ENCODE data around the gene PNKD.

Gene PNKD, protein sequence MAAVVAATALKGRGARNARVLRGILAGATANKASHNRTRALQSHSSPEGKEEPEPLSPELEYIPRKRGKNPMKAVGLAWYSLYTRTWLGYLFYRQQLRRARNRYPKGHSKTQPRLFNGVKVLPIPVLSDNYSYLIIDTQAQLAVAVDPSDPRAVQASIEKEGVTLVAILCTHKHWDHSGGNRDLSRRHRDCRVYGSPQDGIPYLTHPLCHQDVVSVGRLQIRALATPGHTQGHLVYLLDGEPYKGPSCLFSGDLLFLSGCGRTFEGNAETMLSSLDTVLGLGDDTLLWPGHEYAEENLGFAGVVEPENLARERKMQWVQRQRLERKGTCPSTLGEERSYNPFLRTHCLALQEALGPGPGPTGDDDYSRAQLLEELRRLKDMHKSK

DNA sequence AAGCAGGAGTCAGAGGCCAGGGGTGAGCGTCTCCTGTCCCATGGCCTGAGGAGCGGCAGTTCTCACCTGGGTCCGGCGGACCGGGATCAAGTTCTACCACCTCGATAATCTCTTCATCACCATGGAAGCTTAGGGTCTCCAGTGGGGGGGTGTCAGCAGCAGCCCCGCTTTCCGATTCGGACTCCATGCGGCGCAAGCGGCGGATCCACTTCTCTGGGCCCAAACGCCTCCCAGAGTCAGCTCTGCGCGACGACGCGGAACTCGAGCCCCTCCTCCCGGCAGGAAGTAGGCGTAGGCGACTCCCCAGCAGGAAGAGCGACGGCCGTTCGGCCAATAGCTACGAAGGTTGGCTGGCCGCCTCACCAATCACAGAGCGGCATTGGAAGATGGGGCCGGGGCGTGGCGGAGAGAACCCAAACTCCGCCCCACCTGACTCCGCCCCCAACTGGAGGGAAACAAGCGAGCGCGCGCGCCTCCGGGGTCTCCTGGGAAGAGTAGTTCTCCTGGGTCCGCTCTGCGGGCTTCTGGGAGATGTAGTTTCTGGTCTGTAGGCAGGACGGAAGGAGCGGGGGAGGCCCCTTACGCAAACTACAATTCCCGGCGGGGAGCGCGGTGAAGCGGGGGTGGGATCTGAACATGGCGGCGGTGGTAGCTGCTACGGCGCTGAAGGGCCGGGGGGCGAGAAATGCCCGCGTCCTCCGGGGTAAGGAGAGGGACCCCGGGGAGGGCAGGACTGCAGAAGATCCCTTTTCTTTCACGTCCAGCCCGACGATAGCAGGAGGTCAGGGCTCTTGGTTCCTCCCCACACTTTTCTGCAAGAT is at the start of gene PNKD, which contains the start of gene AAMP:
Gene PNKD (plus strand): TSS at position 620 of the 821 bp plus-strand sequence. CDS start 17 bp downstream, at position 637.
Gene AAMP (minus strand): TSS at position 238 of the 821 bp plus-strand sequence. CDS start 51 bp downstream, at position 187.
- peak; percentile 100 for DNase-seq

DNA sequence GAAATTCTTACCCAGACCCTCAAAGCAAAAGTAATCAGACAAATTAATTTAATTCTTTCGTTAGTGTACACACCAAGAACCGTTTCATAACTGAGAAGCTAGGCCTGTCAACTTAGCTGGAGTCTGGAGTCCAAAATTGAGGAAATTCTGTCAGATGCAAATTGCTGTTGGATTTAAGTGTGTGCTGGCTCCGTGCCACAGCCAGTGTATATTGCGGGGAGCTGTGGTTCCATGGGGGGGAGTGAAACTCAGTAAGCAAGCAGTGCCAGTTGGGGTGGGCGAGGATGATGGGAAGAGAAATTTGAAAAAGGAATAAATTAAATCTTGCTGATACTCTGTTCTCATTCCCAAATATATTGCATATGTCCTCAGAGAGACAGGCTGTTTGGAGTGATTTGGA is 49.3 kb upstream of the PNKD start:
- DNase-seq = no peak

DNA sequence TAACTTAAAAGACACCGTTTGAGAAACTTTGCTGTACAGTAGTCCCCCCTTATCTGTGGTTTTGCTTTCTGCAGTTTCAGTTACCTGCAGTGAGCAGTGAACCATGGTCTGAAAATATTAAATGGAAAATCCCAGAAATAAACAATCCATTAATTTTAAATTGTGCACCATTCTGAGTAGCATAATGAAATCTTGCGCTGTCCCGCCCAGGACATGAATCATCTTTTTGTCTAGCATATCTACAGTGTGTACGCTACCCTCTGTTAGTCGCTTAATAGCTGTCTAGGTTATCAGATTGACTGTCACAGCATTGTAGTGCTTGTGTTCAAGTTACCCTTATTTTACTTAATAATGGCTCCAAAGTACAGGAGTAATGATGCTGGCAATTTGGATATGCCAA is 47.3 kb upstream of the PNKD start:
- DNase-seq = no peak

DNA sequence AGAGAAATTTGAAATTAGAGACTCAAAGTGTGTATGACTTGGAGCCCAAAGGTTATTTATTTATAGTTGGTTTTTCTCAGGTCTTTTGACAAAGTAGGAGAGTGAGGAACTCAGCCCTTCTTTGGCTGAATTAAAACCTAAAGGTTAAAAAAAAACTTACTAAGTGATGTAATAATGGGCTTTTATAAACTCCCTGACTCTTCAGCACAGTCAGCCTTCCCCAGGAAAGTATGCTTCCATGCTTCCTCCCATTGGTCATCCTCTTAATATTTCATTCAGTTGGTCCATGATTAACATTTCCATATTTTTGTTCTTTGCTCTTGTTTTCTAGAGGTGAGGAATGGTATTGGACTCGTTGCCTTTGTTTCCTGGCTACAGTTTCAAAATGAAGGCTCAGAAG is 46.1 kb upstream of the PNKD start:
- no peak for DNase-seq

DNA sequence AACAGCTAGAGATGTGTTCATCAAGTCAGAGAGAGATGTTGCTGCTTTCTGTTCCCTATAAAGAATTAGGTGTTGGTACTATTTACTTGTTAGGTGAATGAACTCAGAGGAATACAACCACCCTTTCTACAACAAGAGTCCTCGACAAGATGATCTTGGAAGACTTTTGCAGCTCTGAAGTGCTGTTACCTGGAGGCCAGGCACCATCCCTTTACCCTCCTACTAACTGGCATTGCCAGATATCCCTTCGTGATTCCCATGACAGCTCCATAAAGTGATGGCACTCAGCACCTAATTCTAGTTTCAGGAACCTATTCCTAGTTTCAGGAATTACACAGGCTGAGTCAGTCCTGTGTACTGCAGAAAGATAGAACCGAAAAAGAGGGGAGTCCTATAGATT is 43.4 kb upstream of the PNKD start:
- DNase-seq = no peak

DNA sequence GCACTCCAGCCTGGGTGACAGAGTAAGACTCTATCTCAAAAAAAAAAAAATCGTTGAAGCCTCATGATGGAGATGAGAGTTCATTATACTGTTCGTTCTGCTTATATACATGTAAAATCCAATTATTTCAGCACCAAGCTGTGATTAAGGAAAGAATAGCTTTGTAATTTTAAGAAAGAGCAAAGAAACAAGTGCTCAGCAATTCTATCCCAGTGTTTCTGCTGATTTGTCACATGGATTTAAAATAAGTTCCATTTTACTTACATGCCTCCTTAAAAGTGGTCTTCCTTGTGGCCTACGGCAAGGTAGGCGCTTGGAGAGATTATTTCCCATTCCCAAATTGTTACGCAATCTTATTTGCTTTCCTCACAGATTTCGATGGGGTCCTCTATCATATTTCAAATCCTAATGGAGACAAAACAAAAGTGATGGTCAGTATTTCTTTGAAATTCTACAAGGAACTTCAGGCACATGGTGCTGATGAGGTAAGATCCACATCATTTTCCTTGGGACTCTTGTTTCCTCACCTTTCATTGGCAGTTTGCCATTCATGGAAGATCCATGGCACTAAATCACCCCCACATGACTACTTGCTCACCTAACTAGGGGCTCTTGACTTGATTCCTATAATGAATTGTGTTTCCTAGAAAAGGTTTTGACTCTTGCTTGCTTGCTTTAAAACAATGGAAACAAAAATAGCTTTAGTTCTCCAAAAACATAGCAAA is 41.8 kb upstream of the PNKD start:
- DNase-seq = no peak

DNA sequence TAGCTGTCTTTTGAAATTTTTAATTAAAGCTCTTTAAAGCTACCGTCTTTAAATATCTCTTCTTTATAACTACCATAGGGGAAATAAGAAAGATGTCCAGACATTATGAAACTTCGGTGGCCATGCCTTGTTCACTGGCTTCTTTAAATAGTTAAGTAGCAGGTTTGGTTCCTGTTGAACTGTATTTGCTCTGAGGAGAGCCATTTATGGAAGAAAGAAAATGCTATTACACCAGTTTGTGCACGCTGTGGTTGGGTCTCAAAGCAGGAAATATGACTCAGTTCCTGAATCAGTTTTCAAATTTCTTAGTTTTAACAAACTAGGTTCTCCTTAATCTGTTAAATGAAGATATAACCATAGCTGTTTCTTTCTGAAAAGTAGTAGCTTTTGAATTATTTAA is 41.1 kb upstream of the PNKD start:
- peak; percentile 64 for DNase-seq

DNA sequence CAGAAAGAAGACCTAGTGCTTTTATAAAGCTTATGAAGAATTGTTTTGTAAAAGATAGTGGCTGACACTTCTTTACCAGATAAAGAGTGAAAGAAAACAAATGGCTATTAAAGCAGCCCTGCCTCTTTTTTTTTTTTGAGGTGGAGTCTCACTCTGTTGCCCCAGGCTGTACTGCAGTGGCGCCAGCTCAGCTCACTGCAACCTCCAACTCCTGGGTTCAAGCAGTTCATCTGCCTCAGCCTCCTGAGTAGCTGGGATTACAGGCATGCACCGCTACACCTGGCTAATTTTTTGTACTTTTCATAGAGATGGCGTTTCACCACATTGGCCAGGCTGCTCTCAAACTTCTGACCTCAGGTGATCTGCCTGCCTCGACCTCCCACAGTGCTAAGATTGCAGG is 40.5 kb upstream of the PNKD start:
- no peak for DNase-seq

DNA sequence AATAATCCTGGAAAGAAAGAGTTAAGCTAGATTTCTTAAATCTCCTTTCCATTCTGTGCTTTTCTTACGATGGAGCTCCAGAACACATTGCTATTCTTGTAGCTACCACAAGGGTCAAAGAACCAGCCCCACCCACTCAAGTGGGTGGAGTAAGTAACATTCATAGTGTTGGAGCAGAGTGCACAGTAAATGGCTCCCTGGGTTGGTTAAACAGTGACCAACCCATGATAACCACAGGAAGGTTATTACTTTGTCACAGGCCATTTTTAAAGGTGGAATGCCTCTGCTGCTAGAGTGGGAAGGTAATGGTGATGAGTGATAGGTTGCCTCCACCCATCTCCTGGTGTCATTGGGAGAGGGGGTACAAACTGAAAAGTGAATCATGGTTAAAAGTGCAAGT is 39.4 kb upstream of the PNKD start:
- no peak for DNase-seq

DNA sequence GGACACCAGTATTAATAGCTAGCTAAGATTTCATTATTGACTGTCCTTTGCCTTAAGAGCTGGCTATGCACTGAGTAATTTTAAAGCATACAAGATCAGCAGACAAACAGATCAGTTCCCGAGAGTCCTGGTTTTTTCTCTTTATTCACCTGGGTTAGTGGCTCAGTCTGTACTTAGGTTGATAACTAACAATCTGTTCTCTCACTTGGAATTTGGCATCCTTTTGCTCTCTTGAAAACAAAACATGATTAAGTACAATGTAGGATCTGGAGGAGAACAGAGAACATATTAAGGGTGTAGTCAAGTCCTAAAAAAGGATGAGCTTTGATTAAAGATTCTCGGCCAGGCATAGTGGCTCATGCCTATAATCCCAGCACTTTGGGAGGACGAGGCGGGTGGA is 36.8 kb upstream of the PNKD start:
- no peak for DNase-seq

DNA sequence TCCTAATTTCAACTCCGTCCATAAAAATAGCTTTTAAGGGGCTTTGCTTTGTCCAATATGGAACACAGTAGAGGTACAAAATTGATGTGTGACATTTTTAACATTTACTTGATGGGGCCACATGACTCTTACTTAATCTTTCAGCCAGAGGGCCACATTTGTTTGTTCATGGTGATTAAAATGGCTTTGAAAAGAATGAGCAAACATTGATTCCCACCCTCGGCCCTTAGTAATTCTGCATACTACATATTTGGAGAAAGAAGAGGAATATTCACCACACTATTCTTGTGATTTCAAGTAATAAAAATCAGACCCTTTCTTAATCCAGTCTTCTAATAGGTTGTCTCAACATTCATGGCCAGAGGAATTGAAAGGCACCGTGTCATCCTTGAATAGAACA is 35.8 kb upstream of the PNKD start:
- no peak for DNase-seq

DNA sequence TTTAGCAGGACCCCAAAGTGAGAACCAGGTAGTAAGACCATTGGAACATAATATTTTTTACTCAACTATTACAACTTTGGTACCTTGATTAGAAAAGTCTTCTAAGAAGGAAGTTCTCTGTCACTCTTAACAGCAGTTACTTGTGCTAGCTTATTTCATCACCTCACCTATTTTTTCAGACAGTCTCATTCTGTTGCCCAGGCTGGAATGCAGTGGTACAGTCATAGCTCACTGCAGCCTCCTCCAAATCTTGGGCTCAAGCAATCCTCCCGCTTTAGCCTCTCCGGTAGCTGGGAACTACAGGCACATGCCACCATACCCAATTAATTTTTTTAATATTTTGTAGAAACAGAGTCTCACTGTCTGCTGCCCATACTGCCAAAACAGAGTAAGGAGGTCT is 35.3 kb upstream of the PNKD start:
- DNase-seq = no peak

DNA sequence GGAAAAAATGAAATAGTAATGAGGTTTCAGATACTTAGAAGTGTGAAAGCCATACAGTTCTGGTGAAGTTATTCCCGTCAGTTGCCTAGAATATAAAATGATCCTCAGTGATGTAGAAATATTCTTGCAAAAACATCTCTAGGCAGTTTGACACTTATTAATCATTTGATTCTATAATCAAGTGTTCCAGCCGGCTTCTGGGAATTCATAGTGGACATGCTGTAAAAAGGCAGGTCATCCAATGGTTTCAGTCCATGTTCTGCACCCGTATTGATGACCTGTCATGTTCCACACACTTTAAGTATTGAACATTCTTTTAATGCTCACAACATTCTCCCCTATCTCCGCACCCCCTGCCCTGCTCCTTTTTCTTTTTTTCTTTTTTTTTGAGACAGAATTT is 33.5 kb upstream of the PNKD start:
- no peak for DNase-seq

DNA sequence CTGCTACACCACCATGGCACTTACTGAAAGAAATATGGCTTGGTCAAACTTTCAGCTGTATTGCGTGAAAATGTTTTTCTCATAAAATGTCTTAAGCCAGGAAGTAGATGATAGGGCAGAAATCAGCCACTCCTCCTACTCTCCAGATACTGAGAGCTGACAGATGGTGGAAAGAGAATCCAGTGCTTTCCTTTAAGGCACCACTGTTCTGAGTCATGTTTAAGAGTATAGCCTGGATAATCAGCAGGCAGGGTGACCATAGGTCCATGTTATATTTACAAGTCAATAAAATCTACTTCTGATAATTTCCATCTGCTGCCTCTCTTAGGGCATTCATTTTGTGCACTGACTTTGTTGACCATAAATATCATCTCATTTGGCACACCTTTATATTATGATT is 31.4 kb upstream of the PNKD start:
- DNase-seq = no peak

DNA sequence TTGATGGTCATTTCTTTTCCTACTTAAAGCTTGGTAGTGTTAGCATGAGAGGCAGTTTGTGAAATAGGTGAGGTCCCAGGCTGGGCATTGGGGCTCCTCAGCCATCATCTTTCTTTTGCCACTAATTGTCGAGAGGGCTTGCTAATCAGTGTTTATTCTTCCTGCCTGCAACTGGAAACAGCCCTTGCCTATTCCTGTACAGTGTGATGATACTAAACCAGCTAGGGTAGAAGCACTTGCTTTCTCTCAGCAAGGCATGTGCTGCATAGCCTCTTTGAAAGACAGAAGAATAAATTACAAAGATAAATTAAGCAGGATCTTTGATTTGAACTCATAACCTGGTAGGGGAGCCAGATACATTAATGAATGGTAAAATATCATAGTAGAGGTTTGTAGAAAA is 26.1 kb upstream of the PNKD start:
- no peak for DNase-seq

DNA sequence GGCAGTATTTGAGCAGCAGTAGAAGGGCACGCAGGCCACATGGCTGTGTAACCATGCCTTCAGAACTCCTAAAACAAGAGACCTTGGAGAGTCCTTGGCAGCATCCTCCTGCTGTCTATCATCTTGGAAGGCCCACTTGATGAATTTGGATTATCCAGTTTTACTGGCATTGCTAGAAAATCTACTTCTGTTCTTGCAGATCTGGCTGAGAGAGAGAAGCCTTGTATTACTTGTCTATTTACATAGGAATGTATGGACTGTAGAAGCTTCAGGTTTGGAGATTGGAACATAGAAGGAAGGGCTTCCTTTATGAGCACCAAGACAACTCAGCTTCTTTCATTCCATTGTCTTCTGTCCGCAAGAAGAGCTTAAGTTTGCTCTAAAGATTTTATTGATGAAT is 25.7 kb upstream of the PNKD start:
- DNase-seq = no peak

DNA sequence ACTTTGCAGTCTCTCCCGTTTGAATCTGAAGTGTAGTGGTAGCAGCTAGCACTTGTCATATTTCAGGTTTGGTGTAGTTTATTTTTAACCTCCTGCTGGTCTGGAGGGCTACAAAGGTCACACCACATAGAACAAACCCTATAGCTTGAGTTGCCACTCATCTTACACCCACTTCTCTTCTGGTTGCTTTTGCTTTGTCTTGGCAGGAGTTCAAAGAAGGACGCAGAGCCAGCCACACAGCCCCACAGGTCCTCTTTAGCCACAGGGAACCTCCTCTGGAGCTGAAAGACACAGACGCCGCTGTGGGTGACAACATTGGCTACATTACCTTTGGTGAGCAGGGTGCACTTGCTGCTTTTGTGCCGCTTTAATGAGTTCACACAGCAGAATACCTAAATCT is 25.1 kb upstream of the PNKD start:
- DNase-seq = no peak

DNA sequence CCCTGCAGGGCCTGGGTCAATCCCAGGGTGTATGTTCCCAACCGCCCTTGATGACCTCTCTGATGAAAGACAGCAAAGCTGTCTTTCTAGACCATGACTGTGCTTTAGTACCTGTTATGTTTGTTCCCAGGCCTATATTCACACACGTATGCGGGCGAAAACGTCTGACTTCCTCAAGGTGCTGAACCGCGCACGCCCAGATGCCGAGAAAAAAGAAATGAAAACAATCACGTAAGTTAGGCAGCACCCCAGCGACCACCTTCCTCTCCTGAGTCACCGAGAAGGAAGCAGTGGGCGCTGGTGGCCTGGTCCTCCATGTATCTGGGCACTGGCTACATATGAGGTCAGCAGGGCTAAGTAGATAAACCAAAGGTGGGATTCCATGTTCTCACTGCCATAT is 20.6 kb upstream of the PNKD start:
- DNase-seq = no peak

DNA sequence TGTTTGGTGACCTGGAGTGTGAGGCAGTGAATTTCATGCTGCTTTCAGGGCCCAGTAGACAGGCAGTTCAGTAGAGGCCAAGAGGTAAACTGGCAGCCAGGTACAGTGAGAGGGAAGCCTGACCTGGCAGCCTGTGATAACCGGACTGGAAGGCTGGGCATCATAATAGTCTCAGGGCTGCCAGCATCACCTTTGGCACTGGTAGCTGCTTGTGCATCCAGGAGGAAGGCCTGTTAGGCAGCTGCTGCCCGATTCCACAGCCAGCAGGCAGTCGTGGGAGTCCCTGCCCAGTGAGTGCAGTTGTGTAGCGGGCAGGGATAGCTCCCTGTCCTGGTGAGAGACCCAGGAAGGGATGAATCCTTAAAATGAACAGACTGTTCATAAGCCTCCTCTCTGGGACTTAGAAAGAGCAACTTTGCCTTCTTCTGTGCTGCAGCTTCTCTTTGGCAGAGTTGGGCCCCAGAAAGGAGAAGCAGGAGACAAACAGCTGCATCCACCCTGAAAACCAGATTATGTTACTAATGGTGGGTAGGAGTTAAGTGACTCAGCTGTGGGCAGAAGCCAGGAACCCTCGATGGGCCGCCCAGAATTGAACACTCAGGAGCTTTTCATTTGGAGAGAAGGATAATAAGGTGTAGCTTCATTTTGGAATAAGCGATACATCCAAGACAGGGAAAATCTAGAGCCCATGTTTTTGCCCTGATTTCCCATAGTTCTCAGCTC is 17.6 kb upstream of the PNKD start:
- DNase-seq = no peak

DNA sequence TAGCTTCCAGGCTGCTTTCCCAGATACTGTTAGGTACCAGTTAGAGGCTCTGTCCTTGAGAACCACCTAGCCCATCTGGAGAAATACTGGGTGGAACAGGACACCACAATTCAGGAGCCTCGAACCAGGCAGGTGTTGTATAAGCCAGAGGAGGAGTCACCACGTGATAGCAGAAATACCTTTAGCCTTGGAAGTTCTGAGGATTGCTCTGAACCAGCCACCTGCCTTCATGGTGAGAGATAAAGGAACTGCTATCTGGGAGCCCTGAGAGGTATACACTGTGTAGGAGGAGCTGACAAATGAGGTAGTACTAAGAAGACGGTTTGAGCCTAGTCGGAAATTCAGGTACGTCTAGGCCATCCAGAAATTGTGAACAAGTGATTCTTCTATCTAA is 17.1 kb upstream of the PNKD start:
- no peak for DNase-seq

DNA sequence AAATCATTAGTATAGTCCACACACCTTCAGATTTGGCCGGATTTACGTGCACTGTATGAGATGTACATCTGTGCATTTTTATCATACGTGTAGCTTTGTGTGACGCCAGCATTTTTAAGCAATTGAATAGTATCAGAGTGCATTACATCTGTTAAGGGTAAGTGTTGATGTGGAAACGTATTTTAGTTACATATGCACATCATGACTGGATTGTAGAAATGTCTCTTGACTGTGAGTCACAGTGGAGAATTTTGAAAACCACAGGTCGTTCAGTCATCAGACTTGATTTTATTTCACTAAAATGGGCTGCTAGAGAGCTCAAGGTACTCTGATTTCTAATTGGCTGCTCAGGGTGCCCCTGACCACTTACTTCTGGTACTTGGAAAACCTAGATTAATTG is 14.9 kb upstream of the PNKD start:
- no peak for DNase-seq

DNA sequence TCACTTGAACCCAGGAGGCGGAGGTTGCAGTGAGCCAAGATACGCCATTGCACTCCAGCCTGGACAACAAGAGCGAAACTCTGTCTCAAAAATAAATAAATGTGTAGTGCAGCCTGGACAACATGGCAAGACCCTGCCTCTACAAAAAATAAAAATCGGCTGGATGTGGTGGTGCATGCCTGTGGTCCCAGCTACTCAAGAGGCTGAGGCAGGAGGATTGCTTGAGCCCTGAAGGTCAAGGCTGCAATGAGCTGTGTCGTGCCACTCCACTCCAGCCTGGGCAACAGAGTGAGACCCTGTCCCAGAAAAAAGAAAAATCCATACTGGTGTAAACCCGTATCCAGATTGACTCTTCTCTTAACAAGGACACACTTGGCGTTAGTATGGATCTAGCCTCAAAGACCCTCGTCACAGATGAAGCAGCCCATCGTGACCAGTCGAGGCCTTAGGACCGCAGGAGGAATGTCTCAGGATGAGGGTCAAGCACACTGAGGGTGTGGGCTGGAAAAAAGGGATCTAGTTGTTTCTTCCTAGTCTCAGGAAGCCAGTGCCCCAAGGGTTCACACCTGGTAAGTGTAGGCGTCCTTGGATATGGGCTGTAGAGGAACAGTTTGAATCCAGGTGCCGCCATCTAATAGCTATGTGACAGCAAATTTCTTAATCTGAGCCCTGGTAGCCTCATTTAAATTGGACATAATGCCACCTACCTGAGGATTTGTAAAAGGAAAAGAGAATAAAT is 13.5 kb upstream of the PNKD start:
- no peak for DNase-seq
